ENCODE results near the gene SSUH2. TPM values are rescaled to one million over a fixed set of nuclear protein-coding genes. Genes with fewer than 3 reads are reported as not detected.

SSUH2 gene
- total RNA-seq, 1 experiment from 2014 or later: 0.22 TPM

- no peak overlapping the region for H3K4me3 ChIP-seq (ENCODE audit: low read length)
- no peak overlapping the region for H2AFZ ChIP-seq (ENCODE audit: low read length)
- DNase-seq: no peak
- H3K4me2 ChIP-seq (ENCODE audit: low read depth, low read length, poor library complexity, severe bottlenecking): no peak overlapping the region
- H3K9me3 ChIP-seq (ENCODE audit: low read length): no peaks in the 10 kb centered on the region
- H4K20me1 ChIP-seq (ENCODE audit: insufficient read depth, low read depth, low read length): no peaks in the 10 kb centered on the region
- H3K27me3 ChIP-seq (ENCODE audit: low read length): no peaks in the 10 kb centered on the region
- no peak overlapping the region for H3K9ac ChIP-seq (ENCODE audit: low read length)
- H3K4me1 ChIP-seq (ENCODE audit: low read length): no peaks in the 10 kb centered on the region
- H3K36me3 ChIP-seq (ENCODE audit: insufficient read depth, low read length): no peaks in the 10 kb centered on the region
- H3K9me2 ChIP-seq (replicated peaks; ENCODE audit: insufficient read depth, low read length): no peaks in the 10 kb centered on the region
- no peaks in the 10 kb centered on the region for H3K79me2 ChIP-seq (ENCODE audit: low read length)
- no peak overlapping the region for H3K27ac ChIP-seq (ENCODE audit: low read length)
Measured at GRCh38 chr3:8579943-8580342, 64.7 kb downstream of the SSUH2 start.

DNA sequence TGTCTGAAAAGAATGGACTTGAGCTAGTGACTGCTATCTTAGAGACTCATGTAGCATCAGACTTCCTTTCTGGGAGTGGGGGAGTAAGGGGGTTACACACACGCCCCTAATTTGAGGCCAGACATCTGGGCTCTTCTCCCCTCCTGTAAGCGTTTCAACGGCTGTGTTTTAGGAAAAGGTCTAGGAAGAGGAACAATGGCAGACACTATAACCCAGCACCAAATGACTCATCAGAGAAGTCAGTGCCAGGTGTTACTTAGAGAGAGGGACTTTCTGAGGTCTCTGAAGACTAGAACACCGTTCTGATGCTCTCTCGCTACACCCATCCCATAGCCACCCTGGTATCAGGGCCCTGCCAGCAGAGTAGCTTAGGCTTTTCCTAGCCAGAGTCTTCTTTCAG is 65.5 kb downstream of the SSUH2 start:
- H3K27ac ChIP-seq (ENCODE audit: low read length): no peak overlapping the region
- no peaks in the 10 kb centered on the region for H3K79me2 ChIP-seq (ENCODE audit: low read length)
- no peaks in the 10 kb centered on the region for H3K27me3 ChIP-seq (ENCODE audit: low read length)
- H3K4me1 ChIP-seq (ENCODE audit: low read length): no peaks in the 10 kb centered on the region
- H3K36me3 ChIP-seq (ENCODE audit: insufficient read depth, low read length): no peaks in the 10 kb centered on the region
- H3K9ac ChIP-seq (ENCODE audit: low read length): no peak overlapping the region
- H3K4me3 ChIP-seq (ENCODE audit: low read length): no peak overlapping the region
- DNase-seq: no peak
- no peaks in the 10 kb centered on the region for H4K20me1 ChIP-seq (ENCODE audit: insufficient read depth, low read depth, low read length)
- H3K9me2 ChIP-seq (replicated peaks; ENCODE audit: insufficient read depth, low read length): no peaks in the 10 kb centered on the region
- H3K9me3 ChIP-seq (ENCODE audit: low read length): no peaks in the 10 kb centered on the region
- H3K4me2 ChIP-seq (ENCODE audit: low read depth, low read length, poor library complexity, severe bottlenecking): no peak overlapping the region
- H2AFZ ChIP-seq (ENCODE audit: low read length): no peak overlapping the region

DNA sequence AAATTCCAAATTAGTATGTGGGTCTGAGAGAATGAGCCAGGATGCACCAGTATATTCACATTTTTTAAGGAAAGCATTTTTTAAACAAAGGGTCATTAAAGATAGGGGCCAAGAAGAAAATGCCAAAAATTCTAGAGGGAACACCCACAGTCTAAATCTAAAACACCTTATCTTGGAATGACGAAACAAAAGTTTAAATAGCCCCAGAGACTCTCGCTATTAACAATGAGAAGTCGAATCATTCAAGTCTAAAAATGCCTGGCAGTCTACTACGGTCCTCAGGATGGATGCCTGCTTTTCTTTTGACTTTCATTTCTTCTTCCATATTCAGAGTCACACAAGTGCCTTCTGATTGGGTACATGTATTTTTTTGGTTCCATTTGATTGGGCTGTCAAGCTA is 66.3 kb downstream of the SSUH2 start:
- Histone ChIP-seq H3K9me2 (replicated peaks; ENCODE audit: insufficient read depth, low read length) (no peaks in the 10 kb centered on the region), H3K9ac (ENCODE audit: low read length) (no peak overlapping the region), H3K4me1 (ENCODE audit: low read length) (no peaks in the 10 kb centered on the region), H2AFZ (ENCODE audit: low read length) (no peak overlapping the region), H3K79me2 (ENCODE audit: low read length) (no peaks in the 10 kb centered on the region), H3K9me3 (ENCODE audit: low read length) (no peaks in the 10 kb centered on the region), H4K20me1 (ENCODE audit: insufficient read depth, low read depth, low read length) (no peaks in the 10 kb centered on the region), H3K4me3 (ENCODE audit: low read length) (no peak overlapping the region), H3K36me3 (ENCODE audit: insufficient read depth, low read length) (no peaks in the 10 kb centered on the region), H3K27ac (ENCODE audit: low read length) (no peak overlapping the region), H3K27me3 (ENCODE audit: low read length) (peaks cover 2% of the 10 kb centered on the region; the same call in 1 of the 2 replicates), H3K4me2 (ENCODE audit: low read depth, low read length, poor library complexity, severe bottlenecking) (no peak overlapping the region)
- no peak for DNase-seq

DNA sequence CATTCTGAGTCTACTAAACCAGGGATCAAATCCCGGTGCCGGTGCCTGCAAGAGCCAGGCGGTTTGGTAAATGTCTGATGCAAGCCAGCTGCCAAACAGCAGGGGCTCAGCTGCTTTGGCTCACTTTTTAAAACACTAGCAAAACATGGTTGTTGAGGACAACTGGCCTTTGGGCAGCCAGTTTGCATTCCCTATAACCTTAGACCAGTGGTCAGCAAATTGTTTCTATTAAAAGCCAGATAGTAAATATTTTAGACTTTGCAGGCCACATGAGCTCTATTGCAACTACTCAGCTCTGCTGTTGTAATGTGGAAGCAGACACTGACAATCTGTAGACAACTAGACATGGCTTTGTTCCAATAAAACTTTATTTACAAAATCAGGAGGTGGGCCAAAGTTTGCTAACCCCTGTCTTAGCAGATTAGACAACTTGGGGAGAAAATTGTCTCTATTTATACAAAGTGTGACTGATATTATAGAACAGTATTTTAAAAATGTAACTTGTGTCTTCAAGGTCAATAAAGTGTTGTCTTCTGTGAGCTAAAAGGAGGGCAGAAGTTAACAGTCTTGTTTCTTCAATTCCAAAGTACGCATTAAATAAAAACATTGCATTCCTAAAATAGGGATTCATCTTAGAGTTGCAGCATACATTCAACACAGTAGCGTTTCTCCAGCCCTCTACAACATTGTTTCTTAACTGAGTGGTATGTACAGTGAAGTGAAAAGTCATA is 67.6 kb downstream of the SSUH2 start:
- Histone ChIP-seq H3K4me1 (ENCODE audit: low read length) (no peaks in the 10 kb centered on the region), H4K20me1 (ENCODE audit: insufficient read depth, low read depth, low read length) (no peaks in the 10 kb centered on the region), H2AFZ (ENCODE audit: low read length) (no peak overlapping the region), H3K4me2 (ENCODE audit: low read depth, low read length, poor library complexity, severe bottlenecking) (no peak overlapping the region), H3K9me2 (replicated peaks; ENCODE audit: insufficient read depth, low read length) (no peaks in the 10 kb centered on the region), H3K9me3 (ENCODE audit: low read length) (no peaks in the 10 kb centered on the region), H3K27ac (ENCODE audit: low read length) (no peak overlapping the region), H3K9ac (ENCODE audit: low read length) (no peak overlapping the region), H3K4me3 (ENCODE audit: low read length) (no peak overlapping the region), H3K79me2 (ENCODE audit: low read length) (no peaks in the 10 kb centered on the region), H3K27me3 (ENCODE audit: low read length) (peaks cover 4% of the 10 kb centered on the region; the same call in 1 of the 2 replicates), H3K36me3 (ENCODE audit: insufficient read depth, low read length) (no peaks in the 10 kb centered on the region)
- DNase-seq: no peak

DNA sequence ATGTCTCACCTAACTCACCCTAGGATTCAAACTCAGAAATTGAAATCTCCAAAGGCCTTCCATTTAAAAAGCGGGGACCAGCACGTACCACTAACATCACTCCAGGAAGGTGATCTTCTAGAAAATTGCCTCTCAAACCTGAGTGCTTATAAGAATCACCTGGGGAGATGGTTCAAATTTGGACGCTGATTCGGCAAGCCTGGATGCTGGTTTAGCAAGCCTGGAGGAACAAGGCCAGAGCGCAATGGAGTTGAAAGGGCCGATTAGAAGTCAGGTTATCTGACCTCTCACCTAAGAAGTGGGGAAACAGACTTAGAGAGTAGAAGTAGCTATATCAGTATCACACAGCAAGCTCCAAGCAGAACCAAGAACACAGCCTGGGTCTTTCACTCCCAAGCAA is 68.2 kb downstream of the SSUH2 start:
- no peak for DNase-seq
- Histone ChIP-seq H3K9me2 (replicated peaks; ENCODE audit: insufficient read depth, low read length) (no peaks in the 10 kb centered on the region), H3K27ac (ENCODE audit: low read length) (no peak overlapping the region), H4K20me1 (ENCODE audit: insufficient read depth, low read depth, low read length) (no peaks in the 10 kb centered on the region), H3K4me2 (ENCODE audit: low read depth, low read length, poor library complexity, severe bottlenecking) (no peak overlapping the region), H3K79me2 (ENCODE audit: low read length) (no peaks in the 10 kb centered on the region), H3K27me3 (ENCODE audit: low read length) (peaks cover 4% of the 10 kb centered on the region; the same call in 1 of the 2 replicates), H3K36me3 (ENCODE audit: insufficient read depth, low read length) (no peaks in the 10 kb centered on the region), H3K4me3 (ENCODE audit: low read length) (no peak overlapping the region), H3K9ac (ENCODE audit: low read length) (no peak overlapping the region), H2AFZ (ENCODE audit: low read length) (no peak overlapping the region), H3K9me3 (ENCODE audit: low read length) (no peaks in the 10 kb centered on the region), H3K4me1 (ENCODE audit: low read length) (no peaks in the 10 kb centered on the region)

DNA sequence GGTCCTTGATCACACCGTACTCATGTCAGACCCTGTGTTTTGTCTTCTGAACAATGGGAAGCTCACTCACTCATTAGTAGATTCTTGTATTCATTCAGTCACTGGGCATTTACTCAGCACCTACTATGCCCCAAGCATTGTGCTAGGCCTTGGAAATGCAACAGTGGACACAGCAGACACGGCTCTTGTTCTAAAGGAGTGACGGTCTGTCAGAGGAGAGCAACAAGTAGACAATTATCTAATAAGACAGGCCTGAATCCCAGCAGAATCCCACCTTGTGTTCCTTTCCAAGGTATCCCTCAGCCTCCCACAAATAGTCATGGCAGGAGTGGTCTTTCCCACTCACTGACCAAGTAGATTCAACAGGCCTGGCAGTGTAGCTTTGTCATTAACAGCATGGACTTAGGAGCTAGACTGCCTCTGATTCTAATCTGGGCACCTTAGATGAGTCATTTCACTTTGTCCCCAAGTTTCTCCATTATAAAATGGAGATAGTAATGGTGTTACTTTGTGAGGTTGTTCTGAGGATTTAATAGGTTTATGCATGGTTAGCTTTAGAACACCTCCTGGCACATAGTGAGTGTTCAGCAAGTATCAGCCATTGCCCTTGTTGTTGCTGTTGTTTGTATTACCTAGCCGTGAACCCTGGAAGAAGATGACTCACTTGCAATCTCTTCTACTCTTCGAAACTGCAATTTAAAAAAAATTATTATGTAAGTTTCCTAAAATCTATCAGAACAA is 69.1 kb downstream of the SSUH2 start:
- DNase-seq: no peak
- H2AFZ ChIP-seq (ENCODE audit: low read length): no peak overlapping the region
- H3K9ac ChIP-seq (ENCODE audit: low read length): no peak overlapping the region
- no peak overlapping the region for H3K4me3 ChIP-seq (ENCODE audit: low read length)
- H3K36me3 ChIP-seq (ENCODE audit: insufficient read depth, low read length): no peaks in the 10 kb centered on the region
- no peaks in the 10 kb centered on the region for H3K79me2 ChIP-seq (ENCODE audit: low read length)
- no peaks in the 10 kb centered on the region for H3K9me3 ChIP-seq (ENCODE audit: low read length)
- no peak overlapping the region for H3K4me2 ChIP-seq (ENCODE audit: low read depth, low read length, poor library complexity, severe bottlenecking)
- no peaks in the 10 kb centered on the region for H4K20me1 ChIP-seq (ENCODE audit: insufficient read depth, low read depth, low read length)
- no peaks in the 10 kb centered on the region for H3K4me1 ChIP-seq (ENCODE audit: low read length)
- no peaks in the 10 kb centered on the region for H3K9me2 ChIP-seq (replicated peaks; ENCODE audit: insufficient read depth, low read length)
- H3K27me3 ChIP-seq (ENCODE audit: low read length): peaks cover 4% of the 10 kb centered on the region; the same call in 1 of the 2 replicates
- H3K27ac ChIP-seq (ENCODE audit: low read length): no peak overlapping the region

DNA sequence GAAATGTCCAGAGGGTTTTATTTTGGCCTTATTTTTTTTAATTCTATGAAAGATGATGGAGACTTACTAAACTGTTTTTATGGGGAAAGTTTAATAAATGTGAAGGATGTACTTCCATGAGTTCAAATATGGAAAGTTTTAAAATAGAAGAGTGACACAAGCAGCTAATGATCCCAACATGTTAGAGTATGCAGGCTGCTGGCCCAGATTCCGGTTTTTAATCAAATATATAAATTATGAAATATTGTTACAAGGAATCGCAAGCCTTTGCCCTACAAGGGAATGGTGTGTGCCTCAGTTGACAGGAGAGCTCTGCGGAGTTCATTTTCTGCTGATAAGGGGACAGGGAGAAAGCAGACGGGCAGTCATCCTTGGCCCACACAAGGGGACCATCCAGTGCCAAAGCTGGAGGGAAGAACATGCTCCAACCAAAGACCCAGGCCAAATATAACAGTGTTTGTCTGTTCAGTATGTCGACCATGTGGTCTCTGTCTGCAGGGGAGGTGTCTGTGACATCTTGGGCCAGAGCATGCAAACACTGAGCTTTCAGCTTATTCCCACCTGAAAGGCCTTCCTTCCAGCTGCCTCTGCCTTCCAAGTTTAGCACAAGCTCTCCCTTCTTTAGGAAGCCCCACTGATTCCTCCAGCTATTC is 69.8 kb downstream of the SSUH2 start:
- no peaks in the 10 kb centered on the region for H3K9me2 ChIP-seq (replicated peaks; ENCODE audit: insufficient read depth, low read length)
- H3K9me3 ChIP-seq (ENCODE audit: low read length): no peaks in the 10 kb centered on the region
- no peak overlapping the region for H3K4me2 ChIP-seq (ENCODE audit: low read depth, low read length, poor library complexity, severe bottlenecking)
- H3K27ac ChIP-seq (ENCODE audit: low read length): no peak overlapping the region
- no peak overlapping the region for H3K4me3 ChIP-seq (ENCODE audit: low read length)
- no peaks in the 10 kb centered on the region for H3K36me3 ChIP-seq (ENCODE audit: insufficient read depth, low read length)
- peaks cover 4% of the 10 kb centered on the region; the same call in 1 of the 2 replicates for H3K27me3 ChIP-seq (ENCODE audit: low read length)
- no peak overlapping the region for H2AFZ ChIP-seq (ENCODE audit: low read length)
- H3K4me1 ChIP-seq (ENCODE audit: low read length): no peaks in the 10 kb centered on the region
- no peak overlapping the region for H3K9ac ChIP-seq (ENCODE audit: low read length)
- DNase-seq: no peak
- H4K20me1 ChIP-seq (ENCODE audit: insufficient read depth, low read depth, low read length): no peaks in the 10 kb centered on the region
- no peaks in the 10 kb centered on the region for H3K79me2 ChIP-seq (ENCODE audit: low read length)

- Histone ChIP-seq H3K27me3 (ENCODE audit: low read length) (peaks cover 4% of the 10 kb centered on the region; the same call in 1 of the 2 replicates), H3K9me2 (replicated peaks; ENCODE audit: insufficient read depth, low read length) (no peaks in the 10 kb centered on the region), H3K27ac (ENCODE audit: low read length) (no peak overlapping the region), H3K79me2 (ENCODE audit: low read length) (no peaks in the 10 kb centered on the region), H3K9me3 (ENCODE audit: low read length) (no peaks in the 10 kb centered on the region), H3K36me3 (ENCODE audit: insufficient read depth, low read length) (no peaks in the 10 kb centered on the region), H2AFZ (ENCODE audit: low read length) (no peak overlapping the region), H3K4me1 (ENCODE audit: low read length) (no peaks in the 10 kb centered on the region), H3K4me3 (ENCODE audit: low read length) (no peak overlapping the region), H4K20me1 (ENCODE audit: insufficient read depth, low read depth, low read length) (no peaks in the 10 kb centered on the region), H3K4me2 (ENCODE audit: low read depth, low read length, poor library complexity, severe bottlenecking) (no peak overlapping the region), H3K9ac (ENCODE audit: low read length) (no peak overlapping the region)
- DNase-seq: no peak
Measured at GRCh38 chr3:8574040-8574669, 70.4 kb downstream of the SSUH2 start.

Measured in Karpas-422 (cell line).